ENCODE measurements around the gene PPFIA4. TPM values are rescaled to one million over a fixed set of nuclear protein-coding genes. Genes with fewer than 3 reads are reported as not detected.

Gene PPFIA4
- total and polyA plus RNA-seq, 9 of the 15 experiments (the other 6 are each of a cell fraction or from before 2014, with no cell fraction given), result 0.07 to 12.0 (median 0.70) TPM

- Histone ChIP-seq H4K20me1 (replicated peaks; ENCODE audit: control insufficient read depth, insufficient read depth, low read length) (no peaks in the 10 kb centered on the region; the same call in 1 of the 2 replicates), H3K9me3 (replicated peaks; ENCODE audit: control insufficient read depth, insufficient read depth, low read depth, low read length) (no peaks in the 10 kb centered on the region), H3K4me3 (no peak overlapping the region), H2AFZ (ENCODE audit: low read depth, low read length) (no peak overlapping the region), H3K4me2 (ENCODE audit: insufficient read depth, low read length) (no peak overlapping the region), H3K36me3 (ENCODE audit: control insufficient read depth, insufficient read depth, low read length) (no peaks in the 10 kb centered on the region), H3K9me1 (ENCODE audit: control insufficient read depth, insufficient read depth, low read length) (no peaks in the 10 kb centered on the region), H3K9ac (ENCODE audit: insufficient read depth in 1 of 2, low read depth in 2 of 2, low read length in 2 of 2) (no peak overlapping the region), H3K27ac (ENCODE audit: extremely low read depth, low read depth, low read length) (no peak overlapping the region), H3K79me2 (ENCODE audit: control insufficient read depth, insufficient read depth, low read length) (no peaks in the 10 kb centered on the region), H3K4me1 (replicated peaks in 1 of 2; ENCODE audit: control insufficient read depth in 2 of 2, insufficient read depth in 2 of 2, low read length in 2 of 2) (peaks cover 0 to 10% of the 10 kb centered on the region in 2 experiments; a peak in 2 of 5 replicates), H3K27me3 (ENCODE audit: control insufficient read depth in 2 of 2, insufficient read depth in 2 of 2, low read length in 2 of 2) (peaks cover 44 to 77% of the 10 kb centered on the region in 2 experiments)
- CTCF ChIA-PET (ENCODE audit: low intra/inter-chr PET ratio), result no interaction called here
- TF ChIP-seq JUN (IDR thresholded peaks at IDR 0.05; ENCODE audit: borderline replicate concordance, low read depth, low read length) (no peak), JUN (CRISPR knock-in tag; IDR thresholded peaks at IDR 0.05; ENCODE audit: borderline replicate concordance) (no peak), SAFB (IDR thresholded peaks at IDR 0.05; ENCODE audit: borderline replicate concordance, low read depth, low read length) (no peak), ZNF232 (CRISPR knock-in tag; IDR thresholded peaks at IDR 0.05) (no peak), SIX5 (IDR thresholded peaks at IDR 0.05; ENCODE audit: borderline replicate concordance in 1 of 2, insufficient read depth in 1 of 2, low read depth in 1 of 2, low read length in 2 of 2) (no peak), PHF8 (IDR thresholded peaks at IDR 0.05; ENCODE audit: borderline replicate concordance, low read length) (no peak), HSF4 (CRISPR knock-in tag; IDR thresholded peaks at IDR 0.05; ENCODE audit: borderline replicate concordance) (no peak), NR2C1 (IDR thresholded peaks at IDR 0.05) (no peak), NR2C1 (tag; IDR thresholded peaks at IDR 0.05) (no peak), CEBPB (tag; IDR thresholded peaks at IDR 0.05) (no peak), MAFK (IDR thresholded peaks at IDR 0.05; ENCODE audit: low read length) (no peak), ZNF766 (CRISPR knock-in tag; conservative IDR thresholded peaks at IDR 0.05) (no peak), ETV6 (IDR thresholded peaks at IDR 0.05; ENCODE audit: borderline replicate concordance in 1 of 2, low read depth in 2 of 2, low read length in 1 of 2) (no peak), ETV6 (CRISPR knock-in tag; IDR thresholded peaks at IDR 0.05; ENCODE audit: borderline replicate concordance) (no peak), TAF1 (IDR thresholded peaks at IDR 0.05; ENCODE audit: control insufficient read depth, extremely low read depth, insufficient read depth, low read length, severe bottlenecking) (no peak), CREBBP (IDR thresholded peaks at IDR 0.05; ENCODE audit: low read depth, low read length) (no peak)
- intact Hi-C loops (cut with micrococcal nuclease), result no loop called here
- 2% methylated on average over 2 of the region's 2 CpGs for WGBS (ENCODE audit: insufficient coverage, low coverage, missing lambda C conversion rate)
- ATAC-seq (no peak), DNase-seq (ENCODE audit: extremely low read depth in 1 of 4, low spot score in 3 of 4) (no peak), FAIRE-seq (no peak)
- in situ Hi-C loops (cut with MboI), result no loop called here
- POLR2A ChIA-PET, result interaction anchor here (1.2 to 2.2 kb wide), 3 partner anchors 9 to 12 kb away, joined by 6 to 12 read pairs (median 6); partner anchors contain the start of gene MYOG
- BruUV-seq (replicated peaks), result no TSS peak
These were observed 51.7 kb downstream of the PPFIA4 start for GRCh38 chr1:203077956-203078355.
